Activated CD4-positive, alpha-beta T cell treated with anti-CD3 and anti-CD28 coated beads, Interleukin-2, amount 50 U/mL, for 48 hours (primary cell): ENCODE measurements around the gene TFB2M.

ENCODE experiments used
- DNase-seq, 2 experiments: peaks; one replicate each; pipeline ENCODE4 v3.0.0-alpha.2; 2020

Gene TFB2M

GRCh38 chr1:246512230-246512629 is 53.8 kb downstream of the TFB2M start:
- DNase-seq = no peak

- DNase-seq = no peak
These were observed 54.9 kb downstream of the TFB2M start for GRCh38 chr1:246511203-246511602.

- DNase-seq = no peak
These were observed 55.7 kb downstream of the TFB2M start for GRCh38 chr1:246510147-246511030.

- no peak for DNase-seq
These were observed 57.0 kb downstream of the TFB2M start for GRCh38 chr1:246508897-246509688.

- peak; percentile 78 to 83 for DNase-seq
These were observed 59.2 kb downstream of the TFB2M start, which contains the start of gene SMYD3 for GRCh38 chr1:246506674-246507481. SMYD3 (minus strand) TSS chr1:246507279.

GRCh38 chr1:246506367-246506673 is 59.7 kb downstream of the TFB2M start:
- peak in 1 of 2 experiments; percentile 16 for DNase-seq

GRCh38 chr1:246503341-246503740 is 62.7 kb downstream of the TFB2M start:
- DNase-seq = no peak

- no peak for DNase-seq
These were observed 68.6 kb downstream of the TFB2M start for GRCh38 chr1:246497331-246497915.

- peak; percentile 57 to 66 for DNase-seq
These were observed 73.3 kb downstream of the TFB2M start for GRCh38 chr1:246492611-246493245.

- DNase-seq = no peak
These were observed 74.5 kb downstream of the TFB2M start for GRCh38 chr1:246491551-246492053.
